Activated T-helper 1 cell treated with anti-CD3 and anti-CD28 coated beads, Interleukin-2, amount 50 U/mL, for 16 hours (primary cell): Measurements from ENCODE around the gene SRGN.
A peak's percentile ranks its signal among the peaks of the same experiment; 100 is the strongest.

Source experiments
- DNase-seq, 2 donors: peaks; one replicate each; pipeline ENCODE4 v3.0.0-alpha.2; 2020; ENCODE audit warnings: low read depth in 1 of 2, low spot score in 1 of 2

The SRGN gene

DNA sequence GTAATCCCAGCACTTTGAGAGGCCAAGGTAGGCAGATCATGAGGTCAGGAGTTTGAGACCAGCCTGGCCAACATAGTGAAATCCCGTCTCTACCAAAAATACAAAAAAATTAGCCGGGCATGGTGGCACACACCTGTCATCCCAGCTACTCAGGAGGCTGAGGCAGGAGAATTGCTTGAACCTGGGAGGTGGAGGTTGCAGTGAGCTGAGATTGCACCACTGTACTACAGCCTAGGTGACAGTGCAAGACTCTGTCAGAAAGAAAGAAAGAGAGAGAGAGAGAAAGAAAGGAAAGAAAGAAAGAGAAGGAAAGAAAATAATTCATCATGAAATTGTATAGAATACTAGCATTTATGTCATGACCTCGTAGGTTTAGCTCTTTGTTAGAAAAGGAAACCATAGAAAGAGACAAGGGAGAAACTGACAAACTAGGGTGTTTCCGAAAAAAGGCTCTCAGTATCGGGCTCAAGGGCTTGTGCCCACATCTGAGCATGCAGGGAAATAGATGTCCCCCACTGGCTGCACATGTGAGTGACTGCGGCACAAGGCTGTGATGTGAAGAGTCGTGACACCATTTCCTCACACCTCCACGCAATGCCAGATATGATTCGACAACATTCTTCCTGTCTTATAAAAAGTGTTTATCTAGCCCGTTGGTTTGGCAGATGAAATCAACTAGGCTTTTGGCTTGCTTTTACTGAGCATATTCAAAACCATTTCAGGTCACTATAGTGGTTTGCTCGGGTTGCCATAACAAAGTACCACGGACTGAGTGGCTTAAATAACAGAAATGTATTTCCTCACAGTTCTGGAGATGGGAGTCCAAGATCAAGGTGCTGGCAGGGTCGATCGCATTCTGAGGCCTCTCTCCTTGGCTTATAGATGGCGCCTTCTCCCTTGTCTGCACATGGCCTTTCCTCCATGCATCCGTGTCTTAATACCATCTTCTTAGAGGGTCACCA lies 2.0 kb downstream of the SRGN start:
- DNase-seq = peak; percentile 17 to 69

GRCh38 chr10:69090685-69091084 lies 2.8 kb downstream of the SRGN start:
- DNase-seq = no peak

GRCh38 chr10:69091143-69091651 lies 3.3 kb downstream of the SRGN start:
- no peak for DNase-seq

GRCh38 chr10:69092959-69093850 lies 5.3 kb downstream of the SRGN start:
- DNase-seq = peak; percentile 36 to 67

- no peak for DNase-seq
These were observed 6.0 kb downstream of the SRGN start for GRCh38 chr10:69093933-69094332.

DNA sequence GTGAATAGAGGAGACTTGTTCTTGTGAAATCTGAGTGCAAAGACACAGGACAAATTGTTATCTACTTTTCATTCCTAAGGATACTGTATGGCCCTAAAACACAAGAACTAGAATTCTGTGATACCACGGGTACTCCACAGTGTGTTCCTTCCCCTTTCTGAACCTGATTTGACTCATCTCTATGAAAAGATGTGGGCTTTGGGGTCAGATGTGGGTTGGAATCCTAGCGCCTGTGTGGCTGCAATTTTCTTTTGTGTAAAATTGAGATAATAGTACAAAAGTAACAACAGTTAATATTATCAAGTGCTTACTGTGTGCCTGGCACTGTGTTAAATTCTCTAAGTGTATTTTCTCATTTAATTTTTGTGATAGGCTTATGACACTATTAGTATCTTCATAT lies 8.1 kb downstream of the SRGN start:
- no peak for DNase-seq

DNA sequence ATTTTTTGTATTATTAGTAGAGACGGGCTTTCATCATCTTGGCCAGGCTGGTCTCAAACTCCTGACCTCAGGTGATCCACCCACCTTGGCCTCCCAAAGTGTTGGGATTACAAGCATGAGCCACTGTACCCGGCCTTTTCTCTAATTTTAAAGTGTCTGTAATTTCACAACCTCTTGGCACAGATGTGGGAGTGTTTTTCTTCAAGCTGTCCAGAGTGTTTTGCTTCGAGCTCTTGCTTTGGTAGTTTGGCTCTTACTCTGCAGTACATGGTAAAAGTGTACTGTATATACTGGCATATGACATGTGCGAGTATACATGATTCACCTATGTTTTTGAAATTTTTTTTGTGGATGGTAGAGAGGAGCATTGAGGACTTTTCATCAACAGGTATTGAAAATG lies 9.8 kb downstream of the SRGN start:
- no peak for DNase-seq

DNA sequence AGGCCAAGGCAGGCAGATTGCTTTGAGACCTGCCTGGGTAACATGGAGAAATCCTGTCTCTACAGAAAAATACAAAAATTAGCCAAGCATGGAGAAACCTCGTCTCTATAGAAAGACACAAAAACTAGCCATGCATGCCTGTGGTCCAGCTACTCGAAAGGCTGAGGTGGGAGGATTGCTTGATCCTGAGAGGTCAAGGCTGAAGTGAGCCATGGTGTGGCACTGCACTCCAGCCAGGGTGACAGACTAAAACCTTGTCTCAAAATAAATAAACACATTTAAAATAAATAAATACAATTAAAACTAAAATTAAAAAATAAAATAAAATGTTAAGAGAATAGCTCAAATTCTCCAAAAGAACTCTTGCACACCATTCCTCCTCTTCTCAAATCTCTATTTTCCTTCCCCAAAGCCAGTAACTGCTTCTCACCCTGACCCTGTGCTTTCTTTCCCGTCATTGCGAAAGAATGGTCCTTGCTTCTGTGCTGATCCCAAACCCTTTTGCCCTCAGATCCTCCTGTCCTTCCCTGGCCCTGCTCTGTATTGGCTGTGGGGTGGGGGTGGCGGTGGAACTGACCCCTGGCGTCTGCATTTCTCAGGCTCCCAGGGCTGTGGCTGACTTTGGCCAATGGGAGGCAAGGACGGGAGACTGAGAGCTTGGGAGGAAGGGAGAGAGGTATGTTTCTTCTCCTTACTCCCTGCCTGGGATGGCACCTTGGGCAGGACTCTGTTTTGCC lies 12.4 kb downstream of the SRGN start:
- DNase-seq = no peak

- DNase-seq = no peak
These were observed 13.7 kb downstream of the SRGN start for GRCh38 chr10:69101451-69102095.

DNA sequence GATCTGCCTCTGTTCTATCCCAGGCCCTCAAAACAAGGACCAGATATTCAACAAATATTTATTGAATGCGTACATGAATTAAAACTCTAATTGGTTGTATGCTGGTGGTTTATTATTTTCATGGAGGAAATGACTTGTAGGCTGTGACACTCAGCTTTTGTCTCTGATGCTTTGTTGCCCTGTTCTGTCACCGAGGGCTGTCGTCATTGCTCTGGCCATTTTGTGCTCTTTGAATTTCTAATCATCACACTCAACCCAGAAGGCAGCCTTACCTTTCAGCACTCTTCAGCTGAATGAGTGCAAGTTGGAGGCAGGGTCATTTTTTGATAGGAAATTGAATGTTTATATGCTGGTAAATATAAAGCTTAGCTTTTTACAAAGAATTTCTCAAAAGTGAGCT lies 14.5 kb downstream of the SRGN start:
- no peak for DNase-seq

DNA sequence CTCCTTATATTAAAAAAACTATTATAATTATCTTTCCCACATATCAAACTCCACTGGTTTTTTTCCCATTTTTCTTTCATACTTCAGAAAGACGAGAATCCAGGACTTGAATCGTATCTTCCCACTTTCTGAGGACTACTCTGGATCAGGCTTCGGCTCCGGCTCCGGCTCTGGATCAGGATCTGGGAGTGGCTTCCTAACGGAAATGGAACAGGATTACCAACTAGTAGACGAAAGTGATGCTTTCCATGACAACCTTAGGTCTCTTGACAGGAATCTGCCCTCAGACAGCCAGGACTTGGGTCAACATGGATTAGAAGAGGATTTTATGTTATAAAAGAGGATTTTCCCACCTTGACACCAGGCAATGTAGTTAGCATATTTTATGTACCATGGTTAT lies 15.9 kb downstream of the SRGN start:
- DNase-seq = no peak

DNA sequence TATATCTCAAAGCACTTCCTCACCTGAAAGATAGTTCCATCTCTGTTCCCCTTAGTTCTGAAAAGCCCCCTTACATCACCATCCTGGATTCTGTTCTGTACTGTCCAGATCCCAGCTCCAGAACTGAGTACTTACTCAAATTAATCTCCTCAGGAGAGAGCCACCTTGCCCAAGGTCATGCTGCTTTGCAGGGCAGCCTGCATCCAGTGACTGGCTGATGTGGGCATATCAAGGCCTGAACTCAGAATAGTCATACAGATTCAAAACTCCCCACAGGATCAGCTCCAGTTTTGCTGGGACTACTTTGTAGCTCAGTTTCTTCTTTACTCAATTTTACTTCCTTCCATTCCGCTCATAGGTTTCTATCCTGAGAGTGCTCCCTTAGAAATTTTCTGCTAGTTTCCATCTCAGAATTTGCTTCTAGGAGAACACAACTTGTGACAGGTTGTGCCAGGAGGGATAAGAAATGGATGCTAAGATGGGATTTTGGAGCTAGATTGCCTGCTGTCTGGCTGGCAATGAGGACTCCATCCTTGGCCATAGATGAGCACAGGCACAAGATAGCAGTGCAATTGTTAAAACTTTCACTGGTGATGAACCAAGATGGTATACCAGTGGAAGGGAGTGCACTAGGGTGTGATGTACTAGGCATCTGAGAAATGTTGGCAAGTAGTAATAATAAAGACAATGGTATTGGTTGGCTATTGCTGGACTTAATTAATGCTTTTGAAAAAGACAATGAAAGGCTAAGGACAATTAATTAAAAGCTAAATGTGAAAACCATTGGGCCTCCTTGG lies 17.3 kb downstream of the SRGN start:
- DNase-seq = no peak

- DNase-seq = no peak
These were observed 19.2 kb downstream of the SRGN start for GRCh38 chr10:69107176-69107490.

DNA sequence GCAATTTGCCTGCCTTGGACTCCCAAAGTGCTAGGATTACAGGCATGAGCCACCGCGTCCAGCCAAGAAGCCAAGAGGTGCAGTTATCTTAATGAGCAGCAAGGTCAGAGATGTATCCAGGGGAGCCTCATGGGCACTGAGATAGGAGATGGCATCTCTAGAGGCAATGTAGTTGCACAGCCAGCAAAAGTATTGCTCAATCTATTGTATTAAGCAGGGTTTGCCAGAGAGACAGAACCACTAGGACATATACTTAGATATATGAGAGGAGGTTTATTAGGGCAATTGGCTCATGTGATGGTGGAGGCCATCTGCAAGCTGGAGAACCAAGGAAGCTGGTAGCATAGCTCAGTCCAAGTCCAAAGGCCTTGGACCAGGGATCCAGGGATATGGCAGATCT lies 19.8 kb downstream of the SRGN start:
- no peak for DNase-seq

DNA sequence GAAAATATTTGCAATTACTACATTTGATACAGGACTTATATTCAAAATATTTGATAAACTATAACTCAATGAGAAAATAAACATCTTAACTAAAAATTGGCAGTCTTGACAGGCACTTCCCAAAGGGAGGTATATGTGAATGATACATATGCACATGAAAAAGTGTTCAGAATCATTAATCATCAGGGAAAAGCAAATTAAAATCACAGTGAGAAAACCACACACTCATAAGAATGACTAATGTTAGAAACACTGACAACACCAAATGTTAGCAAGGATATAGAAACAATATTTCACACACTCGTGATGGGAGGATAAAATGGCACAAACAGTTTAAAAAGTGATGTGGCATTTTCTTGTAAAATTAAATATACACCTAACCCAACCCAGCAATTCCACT lies 32.0 kb downstream of the SRGN start:
- DNase-seq = no peak

GRCh38 chr10:69123306-69123746 lies 35.4 kb downstream of the SRGN start:
- DNase-seq = no peak

DNA sequence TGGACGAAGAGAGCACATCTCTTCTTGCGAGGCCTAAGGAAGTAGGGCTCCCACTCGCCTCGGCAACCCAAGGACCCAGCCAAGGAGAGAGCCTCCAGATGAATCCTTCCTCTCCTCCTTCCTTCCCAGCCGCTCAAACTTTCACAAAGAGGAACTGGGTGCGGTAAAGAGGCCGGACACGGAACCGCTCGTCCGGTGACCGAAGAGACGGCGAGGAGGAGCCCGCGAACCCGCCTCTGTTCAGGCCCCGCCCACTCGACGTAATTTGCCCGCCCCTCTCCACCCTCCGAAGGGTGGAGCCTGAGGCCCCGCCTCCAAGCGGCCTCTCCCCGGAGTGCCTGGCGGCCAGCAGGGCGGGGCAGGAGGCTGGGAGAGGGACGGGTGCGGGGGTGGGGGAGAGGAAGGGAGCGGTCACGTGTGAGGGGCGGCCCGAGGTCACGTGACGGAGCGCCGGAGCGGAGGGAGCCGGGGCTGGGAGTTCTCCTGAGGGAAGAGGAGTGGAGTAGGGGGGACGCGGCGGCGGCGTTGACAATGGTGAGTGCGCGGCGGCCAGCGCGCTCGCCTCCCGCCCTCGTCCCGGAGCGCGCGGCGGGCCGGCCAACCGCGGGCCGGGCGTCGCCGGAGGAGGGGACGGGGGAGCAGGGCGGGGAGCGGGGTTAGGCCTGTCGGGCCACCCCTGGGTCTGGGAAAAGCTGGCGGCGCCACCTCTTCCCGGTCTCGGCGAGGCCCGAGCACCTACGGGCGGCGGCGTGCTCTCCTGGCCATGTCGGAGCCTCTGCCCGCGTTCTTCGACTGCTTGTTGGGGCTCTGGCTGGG lies 36.1 kb downstream of the SRGN start, which contains the start of gene VPS26A:
Gene VPS26A (plus strand): TSS at position 432 of the 816 bp plus-strand sequence. CDS start 100 bp downstream, at position 532.
- DNase-seq = peak; percentile 95 to 99

DNA sequence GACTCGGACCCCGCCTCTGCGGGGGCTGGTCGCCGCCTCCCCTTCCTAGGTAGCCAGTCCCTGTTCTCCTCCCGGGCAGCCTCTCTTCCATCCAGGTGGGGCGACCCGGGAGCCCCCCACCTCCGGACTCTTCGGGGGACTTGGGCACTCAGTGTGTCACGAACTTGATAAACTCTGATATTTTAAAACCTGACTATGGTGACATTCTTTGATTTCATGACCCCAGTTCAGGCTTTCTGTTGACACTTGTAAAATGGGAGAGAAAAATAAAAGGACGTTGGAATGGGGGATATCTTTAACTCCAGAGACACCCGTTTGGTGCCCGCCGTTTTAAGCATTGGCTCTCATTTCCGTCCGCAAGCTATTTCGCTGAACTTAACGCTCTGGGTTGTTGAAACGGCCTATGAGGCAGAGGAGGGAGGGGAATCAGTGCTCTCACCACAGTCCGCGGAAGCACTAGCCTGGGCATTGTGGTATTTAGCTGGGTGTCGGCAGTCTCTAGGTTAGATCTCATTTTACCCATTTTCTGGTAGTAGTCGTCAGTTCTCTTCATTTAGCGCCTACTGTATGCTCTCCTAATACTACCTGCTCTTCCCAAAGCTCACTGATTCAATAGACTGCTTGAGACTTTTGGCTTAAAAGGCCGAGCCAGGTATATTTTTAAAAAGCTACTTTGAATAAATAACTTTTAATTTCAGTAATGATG lies 36.8 kb downstream of the SRGN start:
- peak; percentile 16 to 19 for DNase-seq
